ENCODE results near the gene NUP205. TPM values are rescaled to one million over a fixed set of nuclear protein-coding genes. Genes with fewer than 3 reads are reported as not detected.
"Not testable (repeated sequence)": the region's sequence is repeated elsewhere in the genome, so short reads cannot be mapped to it uniquely, and the experiment has no call there.

The NUP205 gene
- total RNA-seq, 1 experiment from 2014 or later, result 86.7 TPM

- Histone ChIP-seq H3K9me3 (ENCODE audit: low read length) (no peaks in the 10 kb centered on the region), H3F3A (ENCODE audit: low read length, unreplicated experiment) (no peaks in the 10 kb centered on the region), H4K20me1 (ENCODE audit: low read length) (no peaks in the 10 kb centered on the region), H3K27me3 (ENCODE audit: low read length) (no peaks in the 10 kb centered on the region), H3K9ac (ENCODE audit: low read length) (no peak overlapping the region), H3K79me2 (ENCODE audit: low read length) (no peaks in the 10 kb centered on the region), H3K27ac (ENCODE audit: low read length) (no peak overlapping the region), H3K36me3 (ENCODE audit: low read depth, low read length) (peaks cover 35% of the 10 kb centered on the region), H2AFZ (ENCODE audit: low read length) (no peak overlapping the region), H3K4me1 (ENCODE audit: insufficient read depth, low read length) (no peaks in the 10 kb centered on the region), H3K4me2 (ENCODE audit: low read length) (no peak overlapping the region), H3K4me3 (ENCODE audit: low read length) (no peak overlapping the region), H3K9me2 (replicated peaks; ENCODE audit: low read length) (no peaks in the 10 kb centered on the region)
- BruUV-seq (replicated peaks), result no TSS peak
- DNase-seq (no peak), ATAC-seq (no peak)
- POLR2A ChIA-PET (ENCODE audit: unreplicated experiment), result no interaction called here
- no peak for TF ChIP-seq CTCF (conservative IDR thresholded peaks at IDR 0.05; ENCODE audit: low read depth, low read length)
- no peak for TF ChIP-seq EZH2phosphoT487 (IDR thresholded peaks at IDR 0.05; ENCODE audit: borderline replicate concordance, low read length)
- no peak for TF ChIP-seq EZH2 (IDR thresholded peaks at IDR 0.05; ENCODE audit: low read length, unreplicated experiment)
- CTCF ChIA-PET, result interaction anchor here (0.6 kb wide), 1 partner anchor 28 kb away, joined by 3 read pairs; the partner anchor contains the start of gene STMP1
- intact Hi-C loops (cut with micrococcal nuclease), result no loop called here
Measured at GRCh38 chr7:135634191-135634878, 76.6 kb downstream of the NUP205 start.

- H2AFZ ChIP-seq (ENCODE audit: low read length); POLR2A ChIA-PET (ENCODE audit: unreplicated experiment); ATAC-seq; H4K20me1 ChIP-seq (ENCODE audit: low read length); H3K4me1 ChIP-seq (ENCODE audit: insufficient read depth, low read length); H3K4me2 ChIP-seq (ENCODE audit: low read length); H3K4me3 ChIP-seq (ENCODE audit: low read length); BruUV-seq (replicated peaks); H3K9ac ChIP-seq (ENCODE audit: low read length); intact Hi-C loops (cut with micrococcal nuclease); H3K9me2 ChIP-seq (replicated peaks; ENCODE audit: low read length); H3K27me3 ChIP-seq (ENCODE audit: low read length); H3K79me2 ChIP-seq (ENCODE audit: low read length); H3F3A ChIP-seq (ENCODE audit: low read length, unreplicated experiment); H3K9me3 ChIP-seq (ENCODE audit: low read length); H3K27ac ChIP-seq (ENCODE audit: low read length); DNase-seq: not testable (repeated sequence)
- peaks cover 42% of the 10 kb centered on the region for H3K36me3 ChIP-seq (ENCODE audit: low read depth, low read length)
- CTCF ChIA-PET, result interaction anchor here (0.5 kb wide), 1 partner anchor 1952 kb away, joined by 5 read pairs; no protein-coding TSS in a partner anchor
Measured at GRCh38 chr7:135639690-135640089, 82.0 kb downstream of the NUP205 start.

DNA sequence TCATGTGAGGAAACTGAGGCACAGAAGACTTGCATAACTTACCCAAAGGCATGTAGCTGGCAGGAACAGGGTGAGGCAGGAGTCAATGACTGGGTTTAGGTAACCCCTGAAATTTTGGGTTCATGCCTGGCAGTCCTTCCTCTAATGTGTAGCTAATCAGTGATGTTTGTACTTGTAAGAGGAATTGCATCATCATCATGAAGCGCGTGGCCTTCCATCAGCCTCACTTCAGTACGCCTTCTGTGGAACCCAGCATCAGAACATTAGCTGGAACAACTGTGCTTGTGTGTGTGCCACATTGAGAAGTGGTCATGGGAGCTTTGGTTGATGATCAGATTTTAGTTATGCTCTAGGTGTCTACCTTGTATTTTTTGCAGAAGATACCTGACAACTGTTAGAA is 86.4 kb downstream of the NUP205 start:
- Histone ChIP-seq H3K36me3 (ENCODE audit: low read depth, low read length) (peaks cover 46% of the 10 kb centered on the region), H4K20me1 (ENCODE audit: low read length) (no peaks in the 10 kb centered on the region), H3K79me2 (ENCODE audit: low read length) (no peaks in the 10 kb centered on the region), H3K9me3 (ENCODE audit: low read length) (no peaks in the 10 kb centered on the region), H3K27me3 (ENCODE audit: low read length) (no peaks in the 10 kb centered on the region), H3K27ac (ENCODE audit: low read length) (no peak overlapping the region), H2AFZ (ENCODE audit: low read length) (no peak overlapping the region), H3K4me2 (ENCODE audit: low read length) (no peak overlapping the region), H3K4me3 (ENCODE audit: low read length) (no peak overlapping the region), H3F3A (ENCODE audit: low read length, unreplicated experiment) (no peaks in the 10 kb centered on the region), H3K9ac (ENCODE audit: low read length) (no peak overlapping the region), H3K9me2 (replicated peaks; ENCODE audit: low read length) (no peaks in the 10 kb centered on the region), H3K4me1 (ENCODE audit: insufficient read depth, low read length) (no peaks in the 10 kb centered on the region)
- intact Hi-C loops (cut with micrococcal nuclease), result no loop called here
- ChIA-PET POLR2A (ENCODE audit: unreplicated experiment) (no interaction called here), CTCF (no interaction called here)
- TF ChIP-seq EZH2phosphoT487 (IDR thresholded peaks at IDR 0.05; ENCODE audit: borderline replicate concordance, low read length) (no peak), EZH2 (IDR thresholded peaks at IDR 0.05; ENCODE audit: low read length, unreplicated experiment) (no peak), CTCF (conservative IDR thresholded peaks at IDR 0.05; ENCODE audit: low read depth, low read length) (no peak)
- ATAC-seq (no peak), DNase-seq (no peak)
- BruUV-seq (replicated peaks), result no TSS peak
